Stimulated activated CD8-positive, alpha-beta memory T cell treated with anti-CD3 and anti-CD28 coated beads, Interleukin-4, amount 100 ng/mL, for 24 hours (primary cell): ENCODE data around the gene FAM117B.
"Not testable (repeated sequence)": the region's sequence is repeated elsewhere in the genome, so short reads cannot be mapped to it uniquely, and the experiment has no call there.

Source experiments
- DNase-seq: peaks from one replicate; pipeline ENCODE4 v3.0.0-alpha.2; 2020; ENCODE audit warnings: low read depth

Gene FAM117B

GRCh38 chr2:202760848-202761247 is 126.1 kb downstream of the FAM117B start:
- DNase-seq = no peak

DNA sequence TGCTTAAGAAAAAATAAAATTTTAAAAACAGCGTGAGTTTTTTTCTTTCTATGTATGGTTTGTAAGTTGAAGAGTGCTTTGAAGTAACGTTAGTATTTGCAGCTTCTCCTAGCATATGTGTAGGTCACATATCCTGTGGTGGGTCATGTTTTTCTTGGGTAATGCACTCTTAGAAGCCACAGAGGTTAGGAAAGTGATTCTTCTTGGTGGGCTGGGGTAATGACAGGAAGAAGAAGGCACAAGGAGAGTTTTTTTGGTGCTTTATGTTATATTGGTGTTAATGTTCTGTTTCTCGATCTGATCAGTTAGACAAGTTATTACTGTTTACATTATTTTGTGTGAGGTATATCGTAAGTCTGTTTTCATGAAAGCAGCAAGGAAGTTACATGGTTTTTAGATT is 127.8 kb downstream of the FAM117B start:
- DNase-seq = no peak

DNA sequence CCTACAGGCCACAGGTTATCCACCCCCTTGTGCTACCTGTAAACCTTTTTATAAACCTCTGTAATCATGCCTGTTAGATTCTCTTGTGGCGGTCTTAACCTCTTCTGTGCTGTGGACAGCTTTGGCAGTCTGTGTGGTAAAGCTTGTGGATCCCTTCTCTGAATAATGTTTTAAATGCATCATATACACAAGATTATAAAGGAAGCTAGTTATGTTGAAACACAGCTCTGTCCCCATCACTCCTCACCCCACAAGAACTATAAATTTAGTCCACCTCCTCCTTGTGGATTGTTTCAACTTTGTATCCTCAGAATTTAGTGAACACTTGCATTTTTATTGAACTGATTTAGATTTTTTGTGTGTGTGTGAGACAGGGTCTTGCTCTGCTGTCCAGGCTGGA is 129.1 kb downstream of the FAM117B start:
- DNase-seq = no peak

- DNase-seq = no peak
Measured at GRCh38 chr2:202764991-202765390, 130.2 kb downstream of the FAM117B start.

DNA sequence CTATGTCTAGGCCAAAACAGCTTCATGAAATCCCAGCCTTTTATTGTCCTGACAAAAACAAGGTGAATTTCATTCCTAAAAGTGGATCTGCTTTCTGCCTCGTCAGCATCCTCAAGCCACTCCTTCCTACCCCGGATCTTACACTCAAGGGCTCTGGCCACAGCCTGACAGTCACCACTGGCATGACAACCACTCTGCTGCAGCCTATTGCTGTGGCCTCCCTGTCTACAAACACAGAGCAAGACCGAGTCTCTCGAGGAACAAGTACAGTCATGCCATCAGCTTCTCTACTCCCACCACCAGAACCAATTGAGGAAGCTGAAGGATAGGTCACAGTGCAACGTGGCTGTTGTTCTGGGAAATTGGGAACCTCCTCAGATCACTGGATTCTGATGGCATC is 130.7 kb downstream of the FAM117B start:
- no peak for DNase-seq

DNA sequence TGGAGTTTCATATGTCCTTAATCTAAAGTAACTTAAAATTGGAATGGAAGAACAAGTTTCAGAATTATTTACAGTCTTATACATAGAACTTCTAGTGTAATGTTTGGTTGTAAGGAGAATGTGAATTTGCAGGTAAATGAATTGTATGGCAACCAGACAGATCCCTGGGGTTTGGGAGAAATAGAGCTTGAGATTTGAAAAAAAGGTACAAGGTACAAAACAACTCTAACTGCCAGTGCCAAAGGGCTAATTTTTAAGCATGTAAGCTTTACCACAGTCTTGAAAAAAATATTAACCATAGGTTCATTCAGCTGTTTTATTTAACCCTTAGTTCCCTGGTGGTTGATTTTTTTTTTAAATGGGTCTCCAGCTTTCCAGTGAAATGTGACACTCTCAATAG is 133.5 kb downstream of the FAM117B start:
- no peak for DNase-seq

DNA sequence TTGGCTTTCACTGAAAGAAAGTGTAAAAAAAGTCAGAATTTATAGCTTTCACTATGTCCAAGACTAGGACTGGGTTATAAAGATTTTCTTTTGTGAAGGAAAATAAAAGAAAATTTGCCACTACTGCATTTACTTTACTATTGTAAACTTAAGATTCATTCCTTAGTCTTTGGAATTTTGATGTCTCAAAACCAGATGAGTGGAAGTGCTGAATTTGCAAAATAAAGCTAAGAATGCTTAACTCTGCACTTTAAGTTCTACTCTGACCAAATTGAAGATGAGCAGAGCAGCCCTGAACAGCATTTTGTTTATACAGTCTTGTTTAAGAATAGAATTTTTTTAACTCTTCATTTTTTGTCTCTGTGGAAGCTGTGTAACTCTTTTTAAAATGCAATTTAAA is 134.4 kb downstream of the FAM117B start:
- no peak for DNase-seq

DNA sequence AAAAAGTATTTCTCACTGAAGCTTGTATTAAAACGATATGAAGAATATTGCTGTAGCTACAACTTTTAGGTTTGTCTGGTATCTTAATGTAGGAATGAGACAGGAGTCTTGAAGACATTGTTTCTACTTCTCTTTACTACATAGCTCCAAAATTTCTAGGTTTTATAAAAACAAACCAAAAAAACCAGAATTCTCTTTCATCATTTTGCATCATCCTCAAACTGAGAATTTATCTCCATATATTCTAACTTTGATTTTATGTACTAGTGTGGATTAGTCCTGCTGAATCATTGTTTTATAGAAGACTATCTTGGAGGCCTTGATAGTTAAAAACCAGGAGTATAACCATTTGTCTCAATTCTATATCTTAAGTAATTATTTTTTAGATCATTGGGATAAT is 136.6 kb downstream of the FAM117B start:
- no peak for DNase-seq

DNA sequence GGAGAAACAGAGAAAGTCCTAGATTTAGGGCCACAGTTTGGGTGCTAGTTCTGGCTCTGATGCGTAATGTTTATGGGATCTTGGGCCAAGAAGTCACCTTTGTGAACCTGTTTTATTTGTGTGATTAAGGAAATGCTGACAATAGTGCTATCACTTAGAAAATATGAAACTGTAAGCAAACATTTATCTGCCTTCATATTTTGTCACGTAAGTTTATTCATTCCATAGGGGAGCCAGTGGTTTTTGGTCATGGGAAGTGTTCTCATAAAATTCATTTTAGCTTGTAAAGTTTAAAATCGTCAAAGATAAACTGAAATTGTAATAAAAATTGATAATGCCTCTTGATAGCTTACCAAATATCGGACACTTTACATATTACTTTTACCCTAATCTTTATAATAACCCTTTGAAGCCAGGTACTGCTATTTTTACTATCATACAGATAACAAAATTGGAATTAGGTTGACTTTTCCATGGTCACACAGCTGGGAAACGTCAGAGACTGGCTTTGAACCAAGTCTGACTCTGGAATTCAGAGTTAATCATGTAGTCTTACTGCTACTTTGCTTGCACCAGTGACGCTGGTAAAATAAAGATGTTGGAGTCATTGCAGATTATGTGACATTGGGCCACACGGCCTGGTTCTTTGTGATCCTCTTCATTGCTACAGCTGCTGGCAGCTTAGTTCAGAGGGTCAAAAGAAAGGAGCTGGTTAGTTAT is 137.1 kb downstream of the FAM117B start:
- DNase-seq = no peak

DNA sequence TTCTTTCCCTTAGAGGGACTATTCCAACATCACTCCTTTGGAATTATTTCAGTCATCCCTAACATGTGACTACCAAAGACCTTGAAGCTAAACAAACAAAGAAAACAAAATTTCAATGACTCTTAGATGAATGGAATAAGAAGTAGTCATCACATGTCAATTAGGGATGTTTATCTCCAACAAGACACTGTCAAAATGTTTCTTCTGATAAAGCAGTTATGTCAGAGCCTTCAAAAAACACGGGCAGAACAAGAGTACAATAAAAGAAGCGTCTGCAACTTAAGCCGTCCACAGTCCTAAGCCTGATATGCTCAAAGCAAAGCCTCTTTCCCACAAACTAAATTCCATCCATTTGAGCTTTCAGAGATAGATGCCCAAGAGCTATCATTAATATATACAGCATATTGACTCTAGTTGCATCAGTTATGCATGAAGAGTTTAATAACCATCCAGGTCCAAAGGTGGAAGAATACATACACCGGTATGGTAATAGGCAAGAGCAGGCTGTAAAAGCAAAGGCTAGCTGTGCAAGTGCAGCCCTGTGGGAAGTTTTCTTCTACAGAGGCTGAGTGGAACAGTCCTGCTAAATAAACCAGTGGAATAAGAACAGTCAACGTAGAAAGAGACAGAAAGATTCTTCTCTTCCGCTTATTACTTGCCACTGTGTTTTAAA is 138.7 kb downstream of the FAM117B start:
- no peak for DNase-seq

DNA sequence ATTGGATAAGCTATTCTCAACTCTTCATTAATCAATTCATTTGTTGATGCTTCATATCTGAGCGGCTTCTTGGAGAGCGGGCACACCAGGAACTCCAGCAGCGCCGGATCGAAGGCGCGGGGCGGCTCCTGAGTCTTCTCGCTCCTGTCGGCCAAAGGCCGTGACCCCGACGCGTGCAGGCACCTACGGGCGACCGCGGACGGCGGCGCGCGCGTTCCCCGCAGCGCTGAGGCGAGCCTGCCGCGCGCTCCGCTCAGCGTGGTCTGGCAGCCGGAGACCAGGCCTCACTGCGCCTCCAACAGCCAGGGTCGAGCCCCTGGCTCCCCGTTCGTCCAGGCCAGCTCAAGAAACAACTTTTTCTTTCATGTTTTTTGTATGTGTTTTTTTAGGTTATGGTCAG is 139.3 kb downstream of the FAM117B start:
- DNase-seq = no peak

- no peak for DNase-seq
Measured at GRCh38 chr2:202778217-202778616, 143.4 kb downstream of the FAM117B start.

DNA sequence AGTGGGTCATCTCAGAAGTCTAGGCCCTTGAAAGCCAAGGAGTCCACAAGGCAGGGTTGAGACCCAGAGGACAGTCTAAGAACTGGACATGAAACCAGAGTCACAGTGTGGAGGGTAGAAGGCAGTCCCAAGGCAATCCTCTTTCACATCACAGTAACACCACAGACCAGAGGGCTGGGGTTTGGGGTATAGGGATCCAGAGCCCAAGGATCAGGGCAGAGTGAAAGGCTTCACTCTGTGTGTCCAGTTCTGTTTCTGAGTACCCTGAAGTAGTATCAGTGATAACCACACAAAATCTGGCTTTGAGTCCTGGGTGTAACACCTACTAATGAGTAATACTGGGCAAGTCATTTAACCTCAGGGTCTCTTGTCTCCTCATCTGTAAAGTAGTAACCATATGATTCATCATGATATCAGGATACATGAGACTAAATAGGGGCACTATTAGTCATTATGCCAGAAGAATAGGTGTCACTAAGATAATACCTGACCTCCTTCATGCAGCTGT is 145.8 kb downstream of the FAM117B start:
- DNase-seq = no peak

GRCh38 chr2:202782940-202783558 is 148.3 kb downstream of the FAM117B start:
- no peak for DNase-seq

GRCh38 chr2:202786842-202787241 is 152.1 kb downstream of the FAM117B start:
- DNase-seq = no peak

GRCh38 chr2:202790676-202791075 is 155.9 kb downstream of the FAM117B start:
- no peak for DNase-seq

GRCh38 chr2:202797944-202798343 is 163.2 kb downstream of the FAM117B start:
- no peak for DNase-seq

DNA sequence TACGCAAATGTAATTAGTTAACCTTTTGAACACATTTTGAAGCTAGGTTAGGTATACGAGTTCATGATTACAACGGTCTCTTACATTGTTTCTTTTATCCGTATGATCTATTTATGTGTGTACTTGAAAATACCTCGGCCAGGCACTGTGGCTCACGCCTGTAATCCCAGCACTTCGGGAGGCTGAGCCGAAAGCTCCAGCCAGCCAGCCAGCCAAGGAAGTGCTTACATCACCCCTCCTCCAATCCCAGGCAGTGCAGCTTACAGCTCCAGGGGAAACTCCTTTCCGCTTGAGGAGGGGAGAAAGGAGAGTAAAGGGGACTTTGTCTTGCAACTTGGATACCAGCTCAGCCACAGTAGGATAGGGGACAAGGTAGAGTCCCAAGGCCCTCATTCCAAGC is 171.1 kb downstream of the FAM117B start:
- DNase-seq = not testable (repeated sequence)

GRCh38 chr2:202807431-202808138 is 172.8 kb downstream of the FAM117B start:
- not testable (repeated sequence) for DNase-seq

DNA sequence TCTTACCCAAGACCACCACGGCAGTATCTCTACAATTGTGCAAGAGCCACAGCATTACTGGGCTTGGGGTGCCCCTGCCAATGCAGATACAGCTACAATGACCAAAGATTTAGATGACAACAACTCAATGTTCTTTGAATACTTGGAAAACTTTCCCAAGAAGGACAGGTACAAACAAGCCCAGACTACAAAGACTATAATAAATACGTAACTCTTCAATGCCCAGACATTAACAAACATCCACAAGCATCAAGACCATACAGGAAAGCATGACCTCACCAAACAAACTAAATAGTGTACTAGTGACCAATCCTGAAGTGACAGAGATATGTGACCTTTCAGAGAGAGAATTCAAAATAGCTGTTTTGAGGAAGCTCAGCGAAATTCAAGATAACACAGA is 174.0 kb downstream of the FAM117B start:
- DNase-seq = no peak

DNA sequence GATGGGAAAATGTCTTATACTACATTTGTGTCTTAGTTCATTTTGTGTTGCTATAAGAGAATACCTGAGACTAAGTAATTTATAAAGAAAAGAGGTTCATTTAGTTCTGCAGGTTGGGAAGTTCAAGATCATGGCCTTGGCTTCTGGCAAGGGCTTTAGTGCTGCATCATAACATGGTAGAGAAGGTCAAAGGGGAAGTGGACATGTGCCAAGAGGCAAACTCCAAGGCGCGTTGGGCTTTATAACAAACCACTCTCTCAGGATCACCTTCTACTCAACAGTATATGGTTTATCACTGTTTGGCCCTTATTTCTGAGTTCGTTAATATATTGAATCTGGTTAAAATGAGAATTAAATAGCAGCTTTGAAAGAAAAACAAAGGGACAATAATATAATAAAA is 178.6 kb downstream of the FAM117B start:
- no peak for DNase-seq

- DNase-seq = no peak
Measured at GRCh38 chr2:202814226-202814625, 179.5 kb downstream of the FAM117B start.
